Right renal cortex interstitium (tissue), 3 donors: ENCODE results near the gene CREM. TPM values are rescaled to one million over a fixed set of nuclear protein-coding genes. Genes with fewer than 3 reads are reported as not detected.
"Not testable (repeated sequence)": the region's sequence is repeated elsewhere in the genome, so short reads cannot be mapped to it uniquely, and the experiment has no call there.

Experiments
- DNase-seq, 3 donors: peaks; one replicate each; pipeline ENCODE4 v3.0.0-alpha.2; 2013; ENCODE audit warnings: low read depth in 3 of 3, low spot score in 2 of 3
- polyA plus RNA-seq, 3 donors: library from polyadenylated mRNA; unstranded; fragments of 120-200 nt; gene quantifications; one replicate each; pipeline ENCODE4 v1.2.1, GENCODE V29; 2013; ENCODE audit not compliant: insufficient read length in 3 of 3

The CREM gene
- polyA plus RNA-seq, result 10 to 100 TPM; 47.1 to 51.1 (median 49.2) TPM

GRCh38 chr10:35126530-35127288 is at the start of gene CREM:
CREM (plus strand) TSS chr10:35126846; CDS start chr10:35137836, 10,990 bp downstream.
- DNase-seq, result peak; percentile 77 to 93 (median 92)

GRCh38 chr10:35079265-35079664 is 47.4 kb upstream of the CREM start:
- DNase-seq, result no peak

GRCh38 chr10:35079763-35080162 is 46.9 kb upstream of the CREM start:
- DNase-seq, result no peak

- not testable (repeated sequence) for DNase-seq
These were observed 46.4 kb upstream of the CREM start for GRCh38 chr10:35080261-35080660.

GRCh38 chr10:35083242-35083641 is 43.4 kb upstream of the CREM start:
- no peak for DNase-seq

- DNase-seq, result peak in 2 of 3 donors; percentile 33 to 44
These were observed 37.0 kb upstream of the CREM start for GRCh38 chr10:35089611-35090161.

GRCh38 chr10:35090162-35090954 is 36.3 kb upstream of the CREM start, which contains the start of gene CUL2:
CUL2 (minus strand) TSS chr10:35090341; CDS start chr10:35071317, 19,024 bp downstream.
- peak; percentile 90 to 93 (median 91) for DNase-seq

- DNase-seq, result no peak
These were observed 34.5 kb upstream of the CREM start for GRCh38 chr10:35091994-35092790.

- no peak for DNase-seq
These were observed 33.8 kb upstream of the CREM start for GRCh38 chr10:35092851-35093250.

- no peak for DNase-seq
These were observed 30.3 kb upstream of the CREM start for GRCh38 chr10:35096312-35096711.

- no peak for DNase-seq
These were observed 29.1 kb upstream of the CREM start for GRCh38 chr10:35097510-35097909.

- no peak for DNase-seq
These were observed 22.8 kb upstream of the CREM start for GRCh38 chr10:35103882-35104281.

GRCh38 chr10:35112571-35112970 is 14.1 kb upstream of the CREM start:
- DNase-seq, result no peak

- no peak for DNase-seq
These were observed 7.3 kb upstream of the CREM start for GRCh38 chr10:35119378-35119777.

- no peak for DNase-seq
These were observed 2.1 kb upstream of the CREM start for GRCh38 chr10:35124540-35124939.

GRCh38 chr10:35126062-35126529 is 550 bp upstream of the CREM start:
- DNase-seq, result peak in 1 of 3 donors; percentile 10

GRCh38 chr10:35127289-35127891 is 744 bp downstream of the CREM start:
- DNase-seq, result peak; percentile 36 to 44 (median 39)

GRCh38 chr10:35129185-35129674 is 2.6 kb downstream of the CREM start:
- no peak for DNase-seq

GRCh38 chr10:35130663-35131062 is 4.0 kb downstream of the CREM start:
- no peak for DNase-seq

- DNase-seq, result no peak
These were observed 6.1 kb downstream of the CREM start for GRCh38 chr10:35132727-35133126.
